T-cell (primary cell): ENCODE data around the gene GLYATL3. TPM values are rescaled to one million over a fixed set of nuclear protein-coding genes. Genes with fewer than 3 reads are reported as not detected.

Source experiments
- ATAC-seq, 4 experiments: fragments of 200-7000 bp in 3 of 4; fragments of 150-1000 bp in 1 of 4; cut with Tn5 transposase; replicated peaks in 1 of 4; 1 replicate in 3 of 4; 2 replicates in 1 of 4; pipeline ENCODE4 v1.10.0; 2021; ENCODE audit warnings: moderate library complexity in 3 of 4, mild to moderate bottlenecking in 2 of 4, moderate number of reproducible peaks in 1 of 4
- CTCF ChIA-PET, 2 donors: fragments of 300-600 bp; sonication (Branson Sonifier 250); formaldehyde crosslinking; loops; one replicate each; lab custom pipeline; 2022; ENCODE audit warnings: antibody characterized with exemption in 2 of 2; lab: Charles Lee
- POLR2A ChIA-PET, 2 donors: fragments of 300-600 bp; sonication (Branson Sonifier 250); formaldehyde crosslinking; loops; one replicate each; lab custom pipeline; 2022; ENCODE audit warnings: antibody characterized with exemption in 2 of 2; lab: Charles Lee
- DNase-seq, 35 experiments: peaks; one replicate each; pipeline versions ENCODE4 v3.0.0 to v3.0.0-alpha.2; 2013 to 2023
- H3K27ac ChIP-seq: one replicate; pipeline ENCODE4 v1.5.1; 2013; ENCODE audit warnings: low read length
- H3K27me3 ChIP-seq, 2 experiments: replicated peaks in 1 of 2; 1 replicate in 1 of 2; 2 replicates in 1 of 2; pipeline versions ENCODE4 v1.6.1 to v1.7.0; 2013; ENCODE audit warnings: low read length in 1 of 2, mixed read lengths in 1 of 2; ENCODE audit not compliant: control insufficient read depth in 2 of 2, insufficient read depth in 2 of 2; ENCODE audit errors: extremely low read depth in 1 of 2
- H3K36me3 ChIP-seq, 2 donors: 1 replicate in 1 of 2; 2 replicates in 1 of 2; pipeline versions ENCODE4 v1.6.1 to v1.7.0; 2013; ENCODE audit warnings: low read length in 1 of 2; ENCODE audit not compliant: control insufficient read depth in 2 of 2, insufficient read depth in 1 of 2; ENCODE audit errors: extremely low read depth in 1 of 2
- H3K4me1 ChIP-seq, 2 experiments: 1 replicate in 1 of 2; 2 replicates in 1 of 2; pipeline versions ENCODE4 v1.6.1 to v1.7.0; 2013; ENCODE audit warnings: low read length in 2 of 2, mixed read lengths in 1 of 2; ENCODE audit not compliant: insufficient read depth in 2 of 2, control insufficient read depth in 1 of 2; ENCODE audit errors: extremely low read depth in 1 of 2
- H3K4me3 ChIP-seq, 2 donors: 1 replicate in 1 of 2; 2 replicates in 1 of 2; pipeline versions ENCODE4 v1.5.1 to v1.7.0; 2013; ENCODE audit warnings: mild to moderate bottlenecking in 2 of 2, low read length in 1 of 2, moderate library complexity in 1 of 2; ENCODE audit not compliant: control insufficient read depth in 1 of 2; ENCODE audit errors: extremely low read depth in 1 of 2
- H3K9me3 ChIP-seq: 2 replicates; pipeline ENCODE4 v1.7.0; 2013
- H3K27ac Mint-ChIP-seq, 2 donors: one replicate each; pipeline ENCODE4 v1.8.0; 2020 to 2021; ENCODE audit warnings: mild to moderate bottlenecking in 2 of 2, mixed read lengths in 2 of 2
- H3K27me3 Mint-ChIP-seq, 2 donors: one replicate each; pipeline ENCODE4 v1.8.0; 2021 to 2022; ENCODE audit warnings: mixed read lengths in 2 of 2
- H3K36me3 Mint-ChIP-seq: one replicate; pipeline ENCODE4 v1.8.0; 2021; ENCODE audit warnings: mixed read lengths
- H3K4me1 Mint-ChIP-seq, 3 donors: one replicate each; pipeline ENCODE4 v1.8.0; 2020 to 2022; ENCODE audit warnings: mixed read lengths in 3 of 3, mild to moderate bottlenecking in 1 of 3
- H3K4me3 Mint-ChIP-seq, 3 donors: one replicate each; pipeline ENCODE4 v1.8.0; 2020 to 2022; ENCODE audit warnings: mild to moderate bottlenecking in 3 of 3, mixed read lengths in 3 of 3, moderate library complexity in 3 of 3
- H3K9me3 Mint-ChIP-seq, 3 donors: one replicate each; pipeline ENCODE4 v1.8.0; 2020 to 2022; ENCODE audit warnings: mixed read lengths in 3 of 3
- WGBS: methylation state at CpG from one replicate; pipeline ENCODE4 v1.1.5; 2013; ENCODE audit warnings: missing lambda C conversion rate; ENCODE audit not compliant: insufficient coverage; 5-methylcytosine and 5-hydroxymethylcytosine counted together
- total RNA-seq, 35 experiments: library from RNA in 6 of 35; stranded (reverse) in 6 of 35; fragments of 120-200 nt in 1 of 35; gene quantifications; one replicate each; pipeline versions ENCODE4 v1.2.1 to v1.2.4 and lab custom pipeline; 2013 to 2026

GLYATL3 gene
- total RNA-seq, 5 donors from 2014 or later (not counting 1 experiment from before 2014, with no cell fraction given) = not detected

GRCh38 chr6:49528571-49528970 lies 28.8 kb downstream of the GLYATL3 start:
- H3K27ac Mint-ChIP-seq = no peak overlapping the region

GRCh38 chr6:49530141-49530776 lies 30.5 kb downstream of the GLYATL3 start:
- CTCF ChIA-PET = no interaction called here

More at GRCh38 chr6:49528571-49528970, 28.8 kb downstream of the GLYATL3 start:
- H3K36me3 Mint-ChIP-seq = no peaks in the 10 kb centered on the region
- H3K36me3 ChIP-seq = no peaks in the 10 kb centered on the region
- ChIA-PET POLR2A (no interaction called here), CTCF (no interaction called here)
- no peak overlapping the region for H3K27ac ChIP-seq
- no peak overlapping the region for H3K4me3 Mint-ChIP-seq
- no peaks in the 10 kb centered on the region for H3K9me3 ChIP-seq
- no peaks in the 10 kb centered on the region for H3K9me3 Mint-ChIP-seq
- H3K4me3 ChIP-seq = no peak overlapping the region
- H3K4me1 ChIP-seq = no peaks in the 10 kb centered on the region
- DNase-seq (no peak), ATAC-seq (no peak)
- H3K4me1 Mint-ChIP-seq = peaks cover 2 to 8% (median 4%) of the 10 kb centered on the region in 3 donors
- WGBS = no CpG with 5 or more reads among the region's 3 CpGs
- H3K27me3 Mint-ChIP-seq = peaks cover 11 to 15% of the 10 kb centered on the region in 2 donors
- H3K27me3 ChIP-seq = no peaks in the 10 kb centered on the region

GRCh38 chr6:49531774-49532569 lies 32.2 kb downstream of the GLYATL3 start:
- Mint-ChIP-seq H3K36me3 (no peaks in the 10 kb centered on the region), H3K27me3 (peaks cover 15 to 18% of the 10 kb centered on the region in 2 donors), H3K9me3 (no peaks in the 10 kb centered on the region), H3K4me3 (no peak overlapping the region), H3K4me1 (peaks cover 2 to 8% (median 4%) of the 10 kb centered on the region in 3 donors), H3K27ac (no peak overlapping the region)
- no peaks in the 10 kb centered on the region for H3K9me3 ChIP-seq
- peak in 1 of 35 experiments; percentile 42 for DNase-seq
- no peaks in the 10 kb centered on the region for H3K27me3 ChIP-seq
- WGBS = no CpG with 5 or more reads among the region's 3 CpGs
- no peak overlapping the region for H3K27ac ChIP-seq
- H3K36me3 ChIP-seq = no peaks in the 10 kb centered on the region
- H3K4me1 ChIP-seq = no peaks in the 10 kb centered on the region
- peak in 3 of 4 experiments; percentile 33 to 77 (median 43) for ATAC-seq
- no peak overlapping the region for H3K4me3 ChIP-seq
- ChIA-PET POLR2A (no interaction called here), CTCF (interaction anchor here (0.6 to 1.1 kb wide), 12 partner anchors 9 to 1732 kb away, joined by 3 to 5 read pairs (median 4); no protein-coding TSS in a partner anchor)

More at GRCh38 chr6:49530141-49530776, 30.5 kb downstream of the GLYATL3 start:
- Mint-ChIP-seq H3K4me3 (no peak overlapping the region), H3K27ac (no peak overlapping the region), H3K27me3 (peaks cover 11 to 15% of the 10 kb centered on the region in 2 donors), H3K36me3 (no peaks in the 10 kb centered on the region), H3K9me3 (no peaks in the 10 kb centered on the region), H3K4me1 (peaks cover 2 to 8% (median 4%) of the 10 kb centered on the region in 3 donors)
- ATAC-seq (no peak), DNase-seq (no peak)
- Histone ChIP-seq H3K9me3 (no peaks in the 10 kb centered on the region), H3K4me1 (no peaks in the 10 kb centered on the region), H3K4me3 (no peak overlapping the region), H3K27me3 (no peaks in the 10 kb centered on the region), H3K27ac (no peak overlapping the region), H3K36me3 (no peaks in the 10 kb centered on the region)
- WGBS = no CpG with 5 or more reads among the region's 2 CpGs
- POLR2A ChIA-PET = no interaction called here

- Mint-ChIP-seq H3K9me3 (no peaks in the 10 kb centered on the region), H3K36me3 (no peaks in the 10 kb centered on the region), H3K27ac (no peak overlapping the region), H3K27me3 (peaks cover 7 to 11% of the 10 kb centered on the region in 2 donors), H3K4me1 (peaks cover 2 to 8% (median 4%) of the 10 kb centered on the region in 3 donors), H3K4me3 (no peak overlapping the region)
- no peaks in the 10 kb centered on the region for H3K36me3 ChIP-seq
- no peaks in the 10 kb centered on the region for H3K27me3 ChIP-seq
- no peaks in the 10 kb centered on the region for H3K4me1 ChIP-seq
- H3K4me3 ChIP-seq = no peak overlapping the region
- ATAC-seq (no peak), DNase-seq (no peak)
- no peak overlapping the region for H3K27ac ChIP-seq
- H3K9me3 ChIP-seq = no peaks in the 10 kb centered on the region
- ChIA-PET POLR2A (interaction anchor here in 1 of 2 donors (0.6 kb wide), 1 partner anchor 51 kb away, joined by 3 read pairs; no protein-coding TSS in a partner anchor), CTCF (interaction anchor here in 1 of 2 donors (0.7 kb wide), 1 partner anchor 126 kb away, joined by 3 read pairs; no protein-coding TSS in a partner anchor)
- WGBS = no CpG with 5 or more reads among the region's 5 CpGs
These were observed 36.1 kb downstream of the GLYATL3 start for GRCh38 chr6:49535795-49536194.

GRCh38 chr6:49539102-49539501 lies 39.4 kb downstream of the GLYATL3 start:
- H3K9me3 ChIP-seq = no peaks in the 10 kb centered on the region
- WGBS = no CpG with 5 or more reads among the region's 3 CpGs
- no peak overlapping the region for H3K4me3 Mint-ChIP-seq

GRCh38 chr6:49540614-49541013 lies 40.9 kb downstream of the GLYATL3 start:
- POLR2A ChIA-PET = no interaction called here
- no peak overlapping the region for H3K4me3 ChIP-seq
- H3K36me3 Mint-ChIP-seq = no peaks in the 10 kb centered on the region
- CTCF ChIA-PET = interaction anchor here in 1 of 2 donors (0.6 kb wide), 2 partner anchors 9 to 22 kb away, joined by 3 to 4 read pairs; no protein-coding TSS in a partner anchor
- ATAC-seq (no peak), DNase-seq (no peak)
- no peak overlapping the region for H3K27ac ChIP-seq
- H3K36me3 ChIP-seq = no peaks in the 10 kb centered on the region
- H3K9me3 ChIP-seq = no peaks in the 10 kb centered on the region
- peaks cover 0 to 6% of the 10 kb centered on the region in 2 donors for H3K27me3 Mint-ChIP-seq
- no peak overlapping the region for H3K4me3 Mint-ChIP-seq
- no peak overlapping the region for H3K27ac Mint-ChIP-seq
- H3K27me3 ChIP-seq = no peaks in the 10 kb centered on the region
- H3K4me1 Mint-ChIP-seq = no peaks in the 10 kb centered on the region
- H3K4me1 ChIP-seq = no peaks in the 10 kb centered on the region
- H3K9me3 Mint-ChIP-seq = no peaks in the 10 kb centered on the region

More at GRCh38 chr6:49539102-49539501, 39.4 kb downstream of the GLYATL3 start:
- no peaks in the 10 kb centered on the region for H3K27me3 ChIP-seq
- ChIA-PET POLR2A (no interaction called here), CTCF (no interaction called here)
- no peak overlapping the region for H3K27ac Mint-ChIP-seq
- no peaks in the 10 kb centered on the region for H3K36me3 Mint-ChIP-seq
- no peaks in the 10 kb centered on the region for H3K4me1 Mint-ChIP-seq
- no peaks in the 10 kb centered on the region for H3K4me1 ChIP-seq
- ATAC-seq (no peak), DNase-seq (no peak)
- H3K27ac ChIP-seq = no peak overlapping the region
- no peaks in the 10 kb centered on the region for H3K36me3 ChIP-seq
- no peak overlapping the region for H3K4me3 ChIP-seq
- no peaks in the 10 kb centered on the region for H3K9me3 Mint-ChIP-seq
- peaks cover 0 to 6% of the 10 kb centered on the region in 2 donors for H3K27me3 Mint-ChIP-seq
